HL-60 (cell line): ENCODE data around the gene CENPE.
A peak's percentile ranks its signal among the peaks of the same experiment; 100 is the strongest.

ENCODE experiments used
- DNase-seq, 2 experiments: peaks; one replicate each; pipeline ENCODE4 v3.0.0-alpha.2; 2010 to 2020; ENCODE audit warnings: low read depth in 1 of 2, low spot score in 1 of 2
- H3K27ac ChIP-seq: fragments of 250-450 bp; sonication (Bioruptor Pico); replicated peaks from 2 replicates; pipeline ENCODE4 v1.5.1; 2020; ENCODE audit warnings: mild to moderate bottlenecking, moderate library complexity
- H3K27me3 ChIP-seq: fragments of 250-450 bp; sonication (Bioruptor Pico); 2 replicates; pipeline ENCODE4 v1.5.1; 2021; ENCODE audit warnings: mild to moderate bottlenecking, moderate library complexity; ENCODE audit not compliant: insufficient read depth, poor library complexity, severe bottlenecking
- H3K4me3 ChIP-seq: replicated peaks from 2 replicates; pipeline ENCODE4 v1.5.1; 2011; ENCODE audit warnings: mild to moderate bottlenecking, control low read depth, low read length; ENCODE audit not compliant: insufficient read depth
- CTCF ChIP-seq: IDR thresholded peaks from one replicate; pipeline ENCODE4 v1.5.1; 2011; ENCODE audit warnings: low read length, control low read depth, inconsistent platforms; ENCODE audit not compliant: insufficient read depth
- GABPA ChIP-seq: IDR thresholded peaks from 2 replicates; pipeline ENCODE4 v1.6.1; 2012; ENCODE audit warnings: low read depth
- POLR2AphosphoS5 ChIP-seq: IDR thresholded peaks from 2 replicates; pipeline ENCODE4 v1.6.1; 2012; ENCODE audit warnings: low read depth
- REST ChIP-seq: IDR thresholded peaks from 2 replicates; pipeline ENCODE4 v1.6.1; 2012; ENCODE audit warnings: low read depth; ENCODE audit not compliant: insufficient replicate concordance
- SPI1 ChIP-seq: IDR thresholded peaks from 2 replicates; pipeline ENCODE4 v1.6.1; 2012; ENCODE audit warnings: low read depth, mild to moderate bottlenecking, borderline replicate concordance

CENPE gene

DNA sequence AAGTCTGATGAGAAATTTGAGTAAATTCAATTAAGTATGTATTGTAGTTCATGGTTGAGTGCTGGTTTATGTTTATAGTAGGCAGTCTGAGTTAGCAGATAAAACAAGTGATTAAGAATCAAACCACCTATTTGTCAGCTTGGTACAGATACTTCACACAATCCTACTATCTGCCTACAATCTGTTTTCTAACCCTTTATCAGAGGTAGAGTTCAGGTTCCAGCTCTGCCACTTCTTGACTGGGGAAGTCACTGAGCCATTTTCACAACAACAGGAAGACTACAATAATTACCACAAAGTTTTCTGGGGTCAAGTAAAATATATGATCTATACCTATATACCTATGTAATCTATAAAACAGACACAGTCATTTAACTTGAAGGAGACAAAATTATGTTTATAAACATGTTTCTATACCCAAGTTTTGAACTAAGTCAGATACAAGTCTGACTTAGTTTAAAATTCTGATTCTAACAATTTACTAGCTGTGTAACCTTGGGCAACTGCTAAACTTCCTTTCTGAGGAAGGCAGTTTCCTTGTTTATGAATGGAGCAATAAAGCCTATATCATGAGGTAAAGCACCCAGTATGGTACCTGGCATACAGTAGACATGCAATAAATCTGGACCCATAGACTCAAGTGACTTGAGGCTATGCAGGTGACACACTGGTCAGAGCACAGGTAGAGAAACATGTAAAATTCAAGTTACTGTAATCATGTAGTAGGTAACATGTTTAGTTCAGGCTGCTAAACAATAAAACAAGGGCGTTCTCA is 61.3 kb downstream of the CENPE start:
- H3K27me3 ChIP-seq: no peaks in the 10 kb centered on the region
- TF ChIP-seq REST (no peak), GABPA (no peak), POLR2AphosphoS5 (no peak), SPI1 (no peak), CTCF (no peak)
- H3K4me3 ChIP-seq: no peak overlapping the region
- peak in 1 of 2 experiments; percentile 21 for DNase-seq
- peak overlapping the region; percentile 70 for H3K27ac ChIP-seq

DNA sequence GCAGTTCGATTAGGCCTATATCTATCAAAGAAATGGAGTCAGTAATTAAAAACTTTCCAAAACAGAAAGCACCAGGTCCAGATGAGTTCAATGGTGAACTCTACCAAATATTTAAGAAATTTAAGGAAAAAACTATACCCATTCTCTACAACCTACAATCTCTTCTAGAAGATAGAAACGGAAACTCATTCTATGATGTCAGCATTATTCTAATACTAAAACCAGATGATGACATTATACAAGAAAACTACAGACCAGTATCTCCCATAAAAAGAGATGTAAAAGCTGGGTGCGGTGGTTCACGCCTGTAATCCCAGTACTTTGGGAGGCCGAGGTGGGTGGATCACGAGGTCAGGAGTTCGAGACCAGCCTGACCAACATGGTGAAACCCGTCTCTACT is 69.0 kb downstream of the CENPE start:
- Histone ChIP-seq H3K4me3 (no peak overlapping the region), H3K27ac (no peak overlapping the region), H3K27me3 (no peaks in the 10 kb centered on the region)
- DNase-seq: no peak
- TF ChIP-seq REST: no peak
- TF ChIP-seq CTCF: no peak
- no peak for TF ChIP-seq SPI1
- TF ChIP-seq POLR2AphosphoS5: no peak

- no peak for DNase-seq
- no peak for TF ChIP-seq POLR2AphosphoS5
- Histone ChIP-seq H3K27ac (no peak overlapping the region), H3K4me3 (no peak overlapping the region), H3K27me3 (no peaks in the 10 kb centered on the region)
These were observed 72.0 kb downstream of the CENPE start for GRCh38 chr4:103126126-103126525.

GRCh38 chr4:103123114-103123513 is 75.0 kb downstream of the CENPE start:
- no peak for DNase-seq
- Histone ChIP-seq H3K4me3 (no peak overlapping the region), H3K27ac (no peak overlapping the region), H3K27me3 (no peaks in the 10 kb centered on the region)
- TF ChIP-seq CTCF: no peak
- no peak for TF ChIP-seq GABPA
- TF ChIP-seq POLR2AphosphoS5: no peak
- no peak for TF ChIP-seq SPI1
- TF ChIP-seq REST: no peak
